Fibroblast of peridontal ligament (primary cell): Measurements from ENCODE around the gene DCDC1.

ENCODE experiments used
- DNase-seq: peaks from one replicate; pipeline ENCODE4 v3.0.0-alpha.2; 2010; ENCODE audit errors: extremely low read depth

Gene DCDC1

GRCh38 chr11:30853439-30853838, 516.1 kb downstream of the DCDC1 start:
- no peak for DNase-seq

- no peak for DNase-seq
Measured at GRCh38 chr11:30852645-30853044, 516.9 kb downstream of the DCDC1 start.

- DNase-seq: no peak
Measured at GRCh38 chr11:30852091-30852490, 517.4 kb downstream of the DCDC1 start.

GRCh38 chr11:30837252-30837651, 532.3 kb downstream of the DCDC1 start:
- DNase-seq: no peak

GRCh38 chr11:30832831-30833230, 536.7 kb downstream of the DCDC1 start:
- no peak for DNase-seq

- DNase-seq: no peak
Measured at GRCh38 chr11:30830681-30831080, 538.9 kb downstream of the DCDC1 start.

- DNase-seq: no peak
Measured at GRCh38 chr11:30826911-30827310, 542.6 kb downstream of the DCDC1 start.

GRCh38 chr11:30825723-30826122, 543.8 kb downstream of the DCDC1 start:
- DNase-seq: no peak

GRCh38 chr11:30823119-30823518, 546.4 kb downstream of the DCDC1 start:
- DNase-seq: no peak

GRCh38 chr11:30821438-30821965, 548.0 kb downstream of the DCDC1 start:
- no peak for DNase-seq

GRCh38 chr11:30818721-30819120, 550.8 kb downstream of the DCDC1 start:
- no peak for DNase-seq

GRCh38 chr11:30816959-30817880, 552.3 kb downstream of the DCDC1 start:
- no peak for DNase-seq

- DNase-seq: no peak
Measured at GRCh38 chr11:30815619-30816018, 553.9 kb downstream of the DCDC1 start.

- no peak for DNase-seq
Measured at GRCh38 chr11:30814737-30815136, 554.8 kb downstream of the DCDC1 start.
